Upper lobe of left lung (tissue), 6 donors: ENCODE data around the gene SPDYE6. TPM values are rescaled to one million over a fixed set of nuclear protein-coding genes. Genes with fewer than 3 reads are reported as not detected.

Source experiments
- ATAC-seq, 2 donors: fragments of 200-7000 bp; cut with Tn5 transposase; one replicate each; pipeline ENCODE4 v1.9.1; 2022; ENCODE audit warnings: mild to moderate bottlenecking in 2 of 2, moderate library complexity in 2 of 2; ENCODE audit not compliant: low FRiP score in 2 of 2
- DNase-seq, 2 donors: peaks; one replicate each; pipeline ENCODE4 v3.0.0-alpha.2; 2019 to 2020
- H3K27ac ChIP-seq, 4 donors: fragments of 200-600 bp; sonication (generic); one replicate each; pipeline ENCODE4 v1.5.1; 2016 to 2019
- H3K27me3 ChIP-seq, 4 donors: fragments of 200-600 bp; sonication (generic); one replicate each; pipeline ENCODE4 v1.5.1; 2017 to 2019
- H3K36me3 ChIP-seq, 4 donors: fragments of 200-600 bp; sonication (generic); one replicate each; pipeline ENCODE4 v1.5.1; 2016 to 2019
- H3K4me1 ChIP-seq, 4 donors: fragments of 200-600 bp; sonication (generic); one replicate each; pipeline ENCODE4 v1.5.1; 2018 to 2019
- H3K4me3 ChIP-seq, 4 donors: fragments of 200-600 bp; sonication (generic); one replicate each; pipeline ENCODE4 v1.5.1; 2017 to 2019; ENCODE audit warnings: mild to moderate bottlenecking in 2 of 4, moderate library complexity in 1 of 4
- H3K9me3 ChIP-seq, 4 donors: fragments of 200-600 bp; sonication (generic); one replicate each; pipeline ENCODE4 v1.5.1; 2018 to 2019
- EP300 ChIP-seq, 4 donors: sonication (generic); formaldehyde crosslinking; IDR thresholded peaks; one replicate each; pipeline ENCODE4 v1.5.1; 2017; ENCODE audit warnings: antibody characterized with exemption in 4 of 4, control low read depth in 2 of 4
- POLR2A ChIP-seq, 4 donors: fragments of 450-650 bp; IDR thresholded peaks; one replicate each; pipeline ENCODE4 v1.5.1; 2016 to 2017; ENCODE audit warnings: antibody characterized with exemption in 4 of 4, mild to moderate bottlenecking in 2 of 4
- POLR2AphosphoS5 ChIP-seq, 2 donors: sonication (generic); formaldehyde crosslinking; IDR thresholded peaks; one replicate each; pipeline ENCODE4 v1.5.1; 2017; ENCODE audit warnings: antibody characterized with exemption in 2 of 2
- WGBS, 2 donors: methylation state at CpG; one replicate each; pipeline ENCODE4 v1.1.5; 2017 to 2018; 5-methylcytosine and 5-hydroxymethylcytosine counted together
- total RNA-seq, 6 donors: library from RNA; depleted of rRNA in 4 of 6; stranded (reverse); fragments of >200 nt in 4 of 6; gene quantifications; one replicate each; pipeline versions ENCODE4 v1.1.0 to v1.2.1, GENCODE V29; 2016 to 2021
- TF ChIP-seq, protein P1 (sequence below), 6 experiments: fragments of 450-650 bp in 4 of 6; fragments of 200-600 bp in 2 of 6; sonication (generic) in 2 of 6; IDR thresholded peaks; one replicate each; pipeline ENCODE4 v1.5.1; 2016 to 2019; ENCODE audit warnings: antibody characterized with exemption in 6 of 6
- donor health status: DM: no; HTN: no; CAD: no; lungs with moderate emphysema.
- donor health status: DM: no; HTN: yes; CAD: no; lungs with severe emphysema.

SPDYE6 gene
- total RNA-seq, 6 donors from 2014 or later, result not detected

DNA sequence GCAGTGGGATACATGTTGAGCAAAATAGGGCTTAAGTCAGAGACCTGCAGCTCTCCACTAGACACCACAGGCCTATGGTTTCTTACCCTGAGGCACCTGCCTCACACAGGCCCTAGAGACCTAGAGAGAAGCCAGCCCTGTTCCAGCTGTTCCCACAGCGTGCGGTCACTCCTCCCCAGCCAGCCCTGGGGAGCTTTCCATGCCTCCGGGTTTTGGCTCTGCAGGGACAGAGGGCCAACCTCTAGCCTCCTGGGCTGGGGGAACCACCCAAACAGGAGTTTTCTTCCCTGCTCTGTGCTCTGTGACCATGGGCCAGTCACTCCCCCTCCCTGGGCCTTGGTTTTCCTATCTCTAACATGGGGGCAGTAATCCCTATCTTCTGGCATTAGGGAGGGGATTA is 36.6 kb downstream of the SPDYE6 start:
- TF ChIP-seq, protein P1, sequence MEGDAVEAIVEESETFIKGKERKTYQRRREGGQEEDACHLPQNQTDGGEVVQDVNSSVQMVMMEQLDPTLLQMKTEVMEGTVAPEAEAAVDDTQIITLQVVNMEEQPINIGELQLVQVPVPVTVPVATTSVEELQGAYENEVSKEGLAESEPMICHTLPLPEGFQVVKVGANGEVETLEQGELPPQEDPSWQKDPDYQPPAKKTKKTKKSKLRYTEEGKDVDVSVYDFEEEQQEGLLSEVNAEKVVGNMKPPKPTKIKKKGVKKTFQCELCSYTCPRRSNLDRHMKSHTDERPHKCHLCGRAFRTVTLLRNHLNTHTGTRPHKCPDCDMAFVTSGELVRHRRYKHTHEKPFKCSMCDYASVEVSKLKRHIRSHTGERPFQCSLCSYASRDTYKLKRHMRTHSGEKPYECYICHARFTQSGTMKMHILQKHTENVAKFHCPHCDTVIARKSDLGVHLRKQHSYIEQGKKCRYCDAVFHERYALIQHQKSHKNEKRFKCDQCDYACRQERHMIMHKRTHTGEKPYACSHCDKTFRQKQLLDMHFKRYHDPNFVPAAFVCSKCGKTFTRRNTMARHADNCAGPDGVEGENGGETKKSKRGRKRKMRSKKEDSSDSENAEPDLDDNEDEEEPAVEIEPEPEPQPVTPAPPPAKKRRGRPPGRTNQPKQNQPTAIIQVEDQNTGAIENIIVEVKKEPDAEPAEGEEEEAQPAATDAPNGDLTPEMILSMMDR (IDR thresholded peaks at IDR 0.05), result no peak
- TF ChIP-seq POLR2A (IDR thresholded peaks at IDR 0.05), result no peak
- no peak for TF ChIP-seq EP300 (IDR thresholded peaks at IDR 0.05)
- TF ChIP-seq POLR2AphosphoS5 (IDR thresholded peaks at IDR 0.05), result no peak
- Histone ChIP-seq H3K4me1 (peaks cover 0 to 17% (median 11%) of the 10 kb centered on the region in 4 donors), H3K27me3 (no peaks in the 10 kb centered on the region), H3K27ac (no peak overlapping the region), H3K9me3 (no peaks in the 10 kb centered on the region), H3K4me3 (no peak overlapping the region), H3K36me3 (peaks cover 0 to 5% (median 2%) of the 10 kb centered on the region in 4 donors)
- WGBS, 2 donors, result 91 to 100% methylated on average over 1 to 3 of the region's 3 CpGs
- DNase-seq (no peak), ATAC-seq (no peak)

DNA sequence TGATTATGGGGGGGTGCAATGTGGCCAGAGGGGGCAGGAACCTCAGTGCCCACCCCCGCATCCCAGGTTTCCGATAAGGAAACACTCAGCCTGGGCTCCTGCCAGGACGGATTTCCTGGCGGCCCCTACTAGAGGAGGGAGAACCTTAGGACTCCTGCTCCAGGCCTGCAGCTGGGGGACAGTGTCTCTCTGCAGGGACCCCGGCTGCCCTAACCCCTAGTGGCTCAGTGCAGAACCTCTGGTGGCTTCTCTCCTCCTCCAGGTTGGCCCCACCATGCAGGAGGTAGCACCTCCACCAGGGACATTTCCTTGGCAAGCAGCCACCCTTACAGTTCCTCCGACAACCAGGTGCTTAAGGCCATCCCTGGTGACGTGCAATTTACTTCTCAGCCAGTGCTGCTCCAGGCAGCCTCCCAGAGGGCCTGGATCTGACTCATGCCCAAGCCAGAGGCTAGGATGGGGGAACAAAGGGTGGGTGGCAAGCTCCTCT is 37.7 kb downstream of the SPDYE6 start:
- peak in 1 of 2 donors; percentile 8 for ATAC-seq
- WGBS, 2 donors, result 56 to 69% methylated on average over 3 to 7 of the region's 7 CpGs
- H3K4me3 ChIP-seq, result no peak overlapping the region
- H3K9me3 ChIP-seq, result no peaks in the 10 kb centered on the region
- peak overlapping the region in 2 of 4 donors; percentile 7 to 9 for H3K27ac ChIP-seq
- TF ChIP-seq EP300 (IDR thresholded peaks at IDR 0.05), result no peak
- TF ChIP-seq POLR2A (IDR thresholded peaks at IDR 0.05), result no peak
- TF ChIP-seq, protein P1 (IDR thresholded peaks at IDR 0.05), result peak in 1 of 6 experiments; percentile 27
- TF ChIP-seq POLR2AphosphoS5 (IDR thresholded peaks at IDR 0.05), result no peak
- H3K4me1 ChIP-seq, result peaks cover 0 to 17% (median 11%) of the 10 kb centered on the region in 4 donors
- no peak for DNase-seq
- H3K27me3 ChIP-seq, result no peaks in the 10 kb centered on the region
- H3K36me3 ChIP-seq, result peaks cover 0 to 5% (median 4%) of the 10 kb centered on the region in 4 donors

DNA sequence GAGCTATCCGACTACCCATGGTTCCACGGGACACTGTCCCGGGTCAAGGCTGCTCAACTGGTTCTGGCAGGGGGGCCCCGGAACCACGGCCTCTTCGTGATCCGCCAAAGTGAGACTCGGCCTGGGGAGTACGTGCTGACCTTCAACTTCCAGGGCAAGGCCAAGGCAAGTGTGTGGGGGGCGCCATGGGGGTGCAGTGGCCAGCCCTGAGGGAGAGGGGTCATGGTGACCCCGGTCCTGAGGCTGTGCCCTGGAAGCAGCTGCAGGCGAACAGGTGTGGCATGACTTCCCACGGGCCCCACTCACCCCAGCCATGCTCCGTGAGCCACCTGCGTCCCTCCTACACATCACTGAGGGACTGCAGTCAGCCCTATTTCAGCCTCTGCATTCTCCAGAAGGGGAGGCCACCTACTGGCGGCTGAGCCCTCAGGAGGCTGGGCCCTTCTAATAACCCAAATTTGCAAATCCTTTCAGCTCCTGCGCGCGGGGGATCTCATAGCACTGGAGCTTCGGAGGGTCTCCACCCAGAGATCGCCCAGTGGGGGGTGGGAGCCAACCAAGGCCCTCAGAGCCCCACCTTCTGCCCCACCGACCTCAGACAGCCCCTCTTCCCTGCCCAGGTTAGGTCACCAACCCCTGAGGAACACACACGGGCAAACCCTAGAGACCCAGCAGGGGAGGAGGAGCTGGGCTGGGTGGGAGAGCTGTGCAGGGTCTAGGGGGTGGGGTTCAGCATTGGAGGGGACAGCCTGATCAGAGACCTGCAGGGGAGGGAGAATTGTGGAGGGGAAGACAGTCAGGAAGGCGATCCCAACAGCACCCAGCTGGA is 38.8 kb downstream of the SPDYE6 start:
- H3K36me3 ChIP-seq, result peaks cover 0 to 5% (median 4%) of the 10 kb centered on the region in 4 donors
- ATAC-seq (no peak), DNase-seq (peak in 1 of 2 donors; percentile 63)
- H3K4me3 ChIP-seq, result no peak overlapping the region
- no peaks in the 10 kb centered on the region for H3K9me3 ChIP-seq
- H3K4me1 ChIP-seq, result peaks cover 0 to 17% (median 11%) of the 10 kb centered on the region in 4 donors
- WGBS, 2 donors, result 87 to 94% methylated on average over 10 to 23 of the region's 24 CpGs
- TF ChIP-seq, protein P1 (IDR thresholded peaks at IDR 0.05), result no peak
- no peak for TF ChIP-seq POLR2AphosphoS5 (IDR thresholded peaks at IDR 0.05)
- TF ChIP-seq EP300 (IDR thresholded peaks at IDR 0.05), result no peak
- no peak for TF ChIP-seq POLR2A (IDR thresholded peaks at IDR 0.05)
- no peaks in the 10 kb centered on the region for H3K27me3 ChIP-seq
- H3K27ac ChIP-seq, result no peak overlapping the region

DNA sequence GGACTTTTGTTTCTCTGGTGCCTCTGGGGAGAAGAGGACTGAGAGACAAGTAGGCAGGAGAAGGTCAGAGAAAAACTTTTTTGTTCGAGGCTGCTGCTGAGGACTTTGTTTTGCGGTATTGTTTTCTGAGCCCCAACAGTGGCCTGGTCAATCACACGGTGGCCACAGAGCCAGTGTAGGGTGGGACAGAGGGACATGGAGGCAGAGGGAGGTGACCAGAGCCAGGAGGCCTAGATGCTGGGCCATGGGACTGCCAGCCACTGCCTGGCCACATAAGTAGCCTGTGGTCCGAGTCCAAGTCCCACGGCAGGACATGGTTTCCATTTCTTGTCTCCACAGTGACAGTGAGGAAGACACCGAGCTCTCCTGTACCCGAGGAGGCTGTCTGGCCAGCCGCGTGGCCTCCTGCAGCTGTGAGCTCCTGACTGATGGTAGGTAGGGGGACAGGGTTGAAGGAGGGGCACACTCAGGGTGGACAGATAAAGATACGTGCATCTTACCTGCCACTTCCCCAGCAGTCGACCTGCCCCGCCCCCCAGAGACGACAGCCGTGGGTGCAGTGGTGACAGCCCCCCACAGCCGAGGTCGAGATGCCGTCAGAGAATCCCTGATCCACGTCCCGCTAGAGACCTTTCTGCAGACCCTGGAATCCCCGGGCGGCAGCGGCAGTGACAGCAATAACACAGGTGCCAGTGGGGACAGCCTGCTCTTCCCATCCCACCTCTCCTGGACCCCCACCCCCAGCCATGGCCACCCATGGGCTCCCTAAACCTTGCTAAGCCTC is 42.1 kb downstream of the SPDYE6 start:
- 92 to 94% methylated on average over 14 to 19 of the region's 22 CpGs for WGBS, 2 donors
- no peak for TF ChIP-seq POLR2AphosphoS5 (IDR thresholded peaks at IDR 0.05)
- TF ChIP-seq, protein P1 (IDR thresholded peaks at IDR 0.05), result no peak
- no peak for TF ChIP-seq POLR2A (IDR thresholded peaks at IDR 0.05)
- TF ChIP-seq EP300 (IDR thresholded peaks at IDR 0.05), result no peak
- Histone ChIP-seq H3K27ac (no peak overlapping the region), H3K27me3 (no peaks in the 10 kb centered on the region), H3K4me1 (peaks cover 0 to 9% (median 5%) of the 10 kb centered on the region in 4 donors), H3K4me3 (no peak overlapping the region), H3K36me3 (peaks cover 0 to 13% (median 4%) of the 10 kb centered on the region in 4 donors), H3K9me3 (no peaks in the 10 kb centered on the region)
- peak in 1 of 2 donors; percentile 70 for DNase-seq
- ATAC-seq, result no peak
